Measurements from ENCODE around the gene PVRIG. TPM values are rescaled to one million over a fixed set of nuclear protein-coding genes. Genes with fewer than 3 reads are reported as not detected.

The PVRIG gene
- total and polyA plus RNA-seq, 2 of the 4 experiments (the other 2 are of a cell fraction), result not detected

GRCh38 chr7:100267648-100268047, 47.9 kb downstream of the PVRIG start:
- Histone ChIP-seq H3K9me3 (ENCODE audit: control insufficient read depth, insufficient read depth, low read length) (no peaks in the 10 kb centered on the region), H2BK15ac (ENCODE audit: low read depth, low read length) (no peak overlapping the region), H3K9ac (ENCODE audit: low read depth, low read length) (no peak overlapping the region), H2BK20ac (ENCODE audit: low read depth, low read length) (no peak overlapping the region), H3K4me1 (ENCODE audit: control insufficient read depth, insufficient read depth, low read length) (peaks cover 5% of the 10 kb centered on the region; the same call in 1 of the 2 replicates), H3K18ac (ENCODE audit: low read depth, low read length) (no peak overlapping the region), H3K9me1 (ENCODE audit: insufficient read depth, low read length) (0 out of 2 replicates have a peak, but pooled peaks cover 3% of the 10 kb centered on the region), H4K20me1 (ENCODE audit: insufficient read depth, low read length) (peaks cover 37% of the 10 kb centered on the region), H3K4me2 (ENCODE audit: low read depth, low read length) (no peak overlapping the region), H3K79me1 (ENCODE audit: low read depth in 1 of 2, low read length in 2 of 2) (peaks cover 13 to 39% of the 10 kb centered on the region in 2 experiments; a peak in 3 of 4 replicates), H3K27ac (ENCODE audit: insufficient read depth, low read length) (no peak overlapping the region), H3K23ac (ENCODE audit: low read depth, low read length) (no peak overlapping the region), H4K5ac (ENCODE audit: low read depth, low read length) (no peak overlapping the region), H4K91ac (ENCODE audit: insufficient read depth, low read depth, low read length) (no peak overlapping the region), H4K8ac (ENCODE audit: low read depth in 2 of 2, low read length in 2 of 2) (no peak overlapping the region), H2BK120ac (ENCODE audit: low read depth, low read length) (no peak overlapping the region), H2AFZ (replicated peaks; ENCODE audit: low read length, poor library complexity) (no peak overlapping the region), H2AK9ac (replicated peaks; ENCODE audit: low read depth, low read length, poor library complexity) (no peak overlapping the region), H2AK5ac (ENCODE audit: low read depth, low read length) (no peak overlapping the region), H3K14ac (replicated peaks; ENCODE audit: low read depth, low read length) (no peak overlapping the region), H3K56ac (ENCODE audit: extremely low read depth, insufficient read depth, low read length) (no peak overlapping the region), H2BK5ac (ENCODE audit: low read depth, low read length, poor library complexity, severe bottlenecking) (no peak overlapping the region), H3K4me3 (ENCODE audit: insufficient read depth, low read depth, low read length) (no peak overlapping the region), H3K27me3 (ENCODE audit: control insufficient read depth, insufficient read depth, low read length) (no peaks in the 10 kb centered on the region), H3K36me3 (ENCODE audit: control insufficient read depth, insufficient read depth, low read length) (no peaks in the 10 kb centered on the region; the same call in 1 of the 2 replicates), H3K4ac (ENCODE audit: low read depth, low read length) (no peak overlapping the region)
- dilution Hi-C loops (cut with HindIII; ENCODE audit: low sequenced_read_pairs, unreplicated experiment) (no loop called here), intact Hi-C loops (cut with micrococcal nuclease) (no loop called here), in situ Hi-C loops (cut with MboI; ENCODE audit: low sequenced_read_pairs) (no loop called here)
- no peak for TF ChIP-seq SMC3 (IDR thresholded peaks at IDR 0.05; ENCODE audit: low read depth, low read length)
- no peak for TF ChIP-seq CTCF (conservative IDR thresholded peaks at IDR 0.05; ENCODE audit: low read depth, low read length)
- no peak for TF ChIP-seq NFE2L2 (IDR thresholded peaks at IDR 0.05; ENCODE audit: low read depth, low read length)
- no peak for TF ChIP-seq RCOR1 (IDR thresholded peaks at IDR 0.05; ENCODE audit: insufficient replicate concordance, low read length)
- no peak for TF ChIP-seq CEBPB (IDR thresholded peaks at IDR 0.05; ENCODE audit: low read depth, low read length)
- TF ChIP-seq RFX5 (IDR thresholded peaks at IDR 0.05; ENCODE audit: low read depth, low read length), result no peak
- TF ChIP-seq ELK1 (IDR thresholded peaks at IDR 0.05; ENCODE audit: borderline replicate concordance, low read depth, low read length), result no peak
- no peak for TF ChIP-seq BHLHE40 (IDR thresholded peaks at IDR 0.05; ENCODE audit: low read depth, low read length)
- no peak for TF ChIP-seq USF2 (IDR thresholded peaks at IDR 0.05; ENCODE audit: low read depth, low read length)
- TF ChIP-seq FOS (IDR thresholded peaks at IDR 0.05; ENCODE audit: low read depth, low read length), result no peak
- no peak for TF ChIP-seq MAFK (IDR thresholded peaks at IDR 0.05; ENCODE audit: low read depth, low read length)
- TF ChIP-seq POLR2A (IDR thresholded peaks at IDR 0.05; ENCODE audit: low read depth, low read length), result no peak
- TF ChIP-seq MAZ (IDR thresholded peaks at IDR 0.05; ENCODE audit: borderline replicate concordance, low read depth, low read length), result no peak
- no peak for TF ChIP-seq MXI1 (IDR thresholded peaks at IDR 0.05; ENCODE audit: borderline replicate concordance, low read depth, low read length)
- no peak for TF ChIP-seq CHD1 (IDR thresholded peaks at IDR 0.05; ENCODE audit: low read depth, low read length)
- no peak for TF ChIP-seq RAD21 (IDR thresholded peaks at IDR 0.05; ENCODE audit: low read length)
- ChIA-PET CTCF (no interaction called here), POLR2A (ENCODE audit: unreplicated experiment) (no interaction called here)
- 100% methylated on average over 2 of the region's 6 CpGs; no CpG with 5 or more reads in 1 of the 2 experiments for WGBS, 2 experiments (ENCODE audit: extremely low coverage in 2 of 2, insufficient read length in 1 of 2)
- BruUV-seq (replicated peaks), result no TSS peak
- ATAC-seq (ENCODE audit: low read depth), result no peak
- DNase-seq, result no peak

Measured in IMR-90 (cell line).